GM18867 (cell line): ENCODE data around the gene MCF2L.

Experiments
- ATAC-seq: cut with Tn5 transposase; IDR thresholded peaks from one replicate; pipeline ENCODE4 v1.9.1; 2021; ENCODE audit warnings: mild to moderate bottlenecking, moderate library complexity; ENCODE audit not compliant: unreplicated experiment

Gene MCF2L

DNA sequence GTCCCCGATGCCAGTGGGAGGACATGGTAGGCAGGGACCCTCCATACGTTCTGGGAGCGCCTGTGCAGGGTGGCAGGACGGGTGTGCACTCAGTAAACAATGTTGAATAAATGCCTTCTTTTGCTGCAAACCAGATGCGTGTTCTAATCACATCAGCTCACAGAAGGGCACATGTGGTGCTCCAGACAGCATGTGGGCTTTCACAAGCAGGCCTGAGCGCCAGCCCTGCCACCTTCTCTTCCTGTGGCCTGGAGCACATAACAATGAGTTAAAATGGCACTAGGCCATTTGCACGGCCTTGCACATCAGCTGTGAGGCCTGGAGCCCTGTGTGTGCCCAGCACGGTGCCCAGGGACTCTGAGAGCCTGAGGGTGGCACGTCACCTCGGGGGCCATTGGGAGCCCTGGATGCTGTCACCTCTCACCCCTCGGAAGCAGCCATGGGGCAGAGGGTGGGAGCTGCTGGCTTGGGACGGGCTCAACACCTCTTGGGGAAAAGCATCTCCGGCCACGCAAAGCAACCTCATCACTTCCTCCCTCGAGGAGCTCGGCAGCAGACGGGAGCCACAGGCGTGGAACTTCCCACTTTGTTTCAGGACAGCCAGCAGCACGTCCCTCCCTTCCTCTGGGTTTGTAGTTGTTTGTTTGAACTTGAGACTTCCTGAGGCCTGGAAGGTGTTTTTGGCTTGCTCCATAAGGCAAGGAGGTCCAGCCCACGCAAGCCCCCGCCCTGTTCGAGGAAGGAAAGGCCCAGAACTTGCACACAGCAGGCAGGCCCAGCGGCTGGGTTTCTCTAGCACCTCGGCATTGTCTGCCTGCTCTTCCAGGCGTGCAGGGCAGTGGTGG lies 9.8 kb downstream of the MCF2L start:
- no peak for ATAC-seq

DNA sequence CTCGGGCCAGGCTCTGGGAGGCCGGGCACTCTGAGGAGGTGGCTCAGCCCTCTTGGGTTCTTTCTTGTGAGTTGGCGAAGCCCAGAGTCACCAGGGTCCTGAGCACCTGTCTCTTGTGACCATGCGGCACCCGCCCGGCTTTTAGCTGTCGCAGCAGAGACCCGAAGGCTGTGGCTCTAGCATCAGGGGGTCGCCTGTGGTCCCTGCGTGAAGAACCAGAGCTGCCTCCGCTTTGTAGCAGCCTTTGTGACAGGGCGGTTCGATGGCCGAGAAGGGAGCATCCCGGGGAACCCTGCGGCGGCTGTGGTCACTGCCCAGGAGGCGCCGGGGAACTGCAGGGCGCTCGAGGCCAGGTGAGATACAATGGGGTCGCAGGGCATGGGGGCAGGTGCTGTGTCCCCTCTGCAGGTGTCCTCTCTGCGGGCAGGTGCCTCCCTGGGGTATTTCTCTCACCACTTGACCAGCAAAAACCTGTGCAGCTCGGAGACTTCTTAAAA lies 10.4 kb downstream of the MCF2L start:
- ATAC-seq: no peak

GRCh38 chr13:112980434-112980833 lies 11.4 kb downstream of the MCF2L start:
- no peak for ATAC-seq

- no peak for ATAC-seq
Measured at GRCh38 chr13:112981451-112981850, 12.4 kb downstream of the MCF2L start.

DNA sequence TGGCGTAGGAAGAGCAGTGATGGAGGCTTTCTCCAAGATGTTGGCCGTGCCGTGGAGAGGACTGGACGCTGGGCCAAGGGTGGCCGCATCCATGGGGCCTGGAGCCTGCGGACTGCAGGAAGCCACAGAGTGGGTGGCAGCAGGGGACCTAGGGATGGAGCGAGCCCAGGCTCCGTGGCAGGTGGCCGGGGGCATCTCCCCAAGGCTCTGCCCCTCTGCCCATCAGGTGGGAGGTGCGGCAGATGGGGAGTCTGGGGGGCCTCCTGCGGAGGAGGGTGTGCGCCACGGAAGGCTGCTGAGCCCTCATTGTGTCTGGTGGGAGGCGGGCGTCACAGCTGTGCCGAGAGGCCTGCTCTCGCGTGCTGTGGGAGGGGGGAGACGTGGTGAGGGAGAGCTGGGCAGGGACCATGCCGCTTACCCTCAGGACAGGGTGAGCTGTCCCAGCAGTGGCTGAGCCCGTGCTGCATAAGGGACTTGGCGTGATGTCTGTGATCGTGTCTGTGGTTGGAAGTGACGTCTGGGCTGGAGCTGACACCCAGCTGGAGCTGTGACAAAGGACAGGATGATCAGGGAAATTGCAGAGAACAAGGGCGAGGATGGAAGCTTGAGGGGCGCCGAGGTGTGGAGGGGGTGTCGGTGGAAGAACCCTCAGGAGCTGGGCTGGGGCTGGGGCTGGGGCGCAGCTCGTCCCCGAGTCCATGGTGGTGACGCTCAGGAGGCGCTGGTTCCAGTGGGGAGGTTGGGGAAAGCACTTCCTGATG lies 13.4 kb downstream of the MCF2L start:
- ATAC-seq: no peak

DNA sequence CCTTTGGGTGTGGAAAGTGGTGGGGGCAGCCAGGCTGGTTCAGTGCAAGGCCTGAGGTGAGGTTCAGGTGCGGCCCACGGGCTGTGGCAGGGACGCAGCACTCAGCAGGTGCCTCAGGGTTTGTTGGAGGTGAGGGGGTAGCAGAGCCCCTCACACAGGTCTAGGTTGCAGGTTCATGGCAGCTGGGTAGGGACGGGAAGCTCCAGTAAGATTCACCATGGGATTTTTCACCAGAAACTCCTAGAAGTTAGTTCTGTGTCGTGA lies 14.0 kb downstream of the MCF2L start:
- no peak for ATAC-seq

GRCh38 chr13:112983428-112984196 lies 14.6 kb downstream of the MCF2L start:
- ATAC-seq: no peak

- no peak for ATAC-seq
Measured at GRCh38 chr13:112984501-112984900, 15.5 kb downstream of the MCF2L start.

- ATAC-seq: no peak
Measured at GRCh38 chr13:112984954-112985802, 16.2 kb downstream of the MCF2L start.

GRCh38 chr13:112985803-112986408 lies 16.9 kb downstream of the MCF2L start:
- ATAC-seq: no peak

DNA sequence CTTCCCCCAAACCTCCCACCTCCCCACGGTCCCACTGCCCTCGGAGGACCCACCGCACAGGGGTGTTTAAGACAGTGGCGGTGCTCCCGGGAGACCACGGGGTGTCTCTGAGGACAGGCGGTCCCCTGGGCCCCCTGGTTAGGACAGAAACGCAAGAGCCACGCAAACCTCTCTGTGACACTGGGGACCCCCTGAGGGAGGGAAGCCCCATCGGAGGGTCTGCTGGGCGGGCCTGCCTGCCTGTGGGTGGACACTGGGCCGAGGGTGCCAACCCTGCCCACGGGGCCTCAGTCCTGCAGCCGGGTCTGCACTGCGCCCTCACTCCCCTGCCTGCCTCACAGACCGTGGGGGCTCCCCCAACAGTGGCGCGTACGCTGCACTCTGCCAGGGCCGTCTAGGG lies 17.5 kb downstream of the MCF2L start:
- ATAC-seq: no peak

DNA sequence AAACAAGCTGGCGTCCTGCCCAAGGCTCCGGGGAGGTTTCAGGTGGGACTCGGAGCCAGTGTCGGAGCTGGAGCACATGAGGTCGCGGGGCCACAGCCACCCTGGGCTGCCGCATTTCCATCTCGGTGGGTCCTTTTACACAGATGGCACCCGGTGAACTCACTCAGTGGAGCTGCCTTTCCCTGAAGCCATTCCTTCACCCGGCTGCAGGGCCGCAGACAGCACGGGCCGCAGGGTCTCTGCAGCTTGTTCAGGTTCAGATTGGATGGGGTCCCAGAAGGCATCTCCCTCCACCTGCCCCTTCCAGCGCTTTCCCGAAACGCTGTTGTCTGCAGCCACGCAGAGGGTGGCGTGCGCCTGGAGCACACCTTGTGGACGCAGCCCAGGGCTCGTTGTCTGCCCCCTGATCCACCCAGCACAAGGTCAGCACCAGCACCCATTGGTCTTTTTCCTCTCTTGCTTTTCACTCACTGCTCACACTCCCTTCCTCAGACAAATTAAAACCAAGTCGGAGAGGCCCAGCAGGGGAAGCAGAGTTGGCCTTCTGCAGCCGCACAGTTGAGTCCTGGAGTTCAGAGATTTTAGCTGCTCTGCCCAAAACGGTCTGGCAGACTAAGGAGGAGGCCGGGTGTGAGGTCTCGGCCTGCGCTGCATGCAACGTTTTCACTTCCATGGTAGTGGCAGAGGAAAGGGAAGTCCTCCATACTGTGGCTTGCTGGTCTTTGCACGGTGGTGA lies 18.1 kb downstream of the MCF2L start:
- ATAC-seq: no peak

- no peak for ATAC-seq
Measured at GRCh38 chr13:112987682-112988024, 18.6 kb downstream of the MCF2L start.

DNA sequence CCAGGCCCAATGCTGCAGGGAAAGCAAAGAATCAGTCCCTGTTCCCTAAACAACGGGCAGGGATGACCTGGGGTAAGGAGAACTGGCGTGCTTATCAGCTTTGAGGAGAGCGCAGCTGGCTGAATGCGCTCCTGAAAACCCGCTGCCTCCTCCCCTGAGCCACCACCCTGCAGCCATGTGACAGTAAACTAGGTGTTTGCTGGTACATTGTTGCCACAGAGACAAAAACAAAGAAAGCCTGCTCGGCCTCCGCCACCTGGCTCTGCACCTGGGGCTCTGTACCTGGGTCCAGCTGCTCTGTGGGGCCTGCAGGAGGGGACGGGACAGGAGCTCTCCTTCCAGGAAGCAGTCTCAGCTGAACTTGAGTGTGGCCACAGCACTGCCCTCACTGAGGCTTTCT lies 21.8 kb downstream of the MCF2L start:
- no peak for ATAC-seq

DNA sequence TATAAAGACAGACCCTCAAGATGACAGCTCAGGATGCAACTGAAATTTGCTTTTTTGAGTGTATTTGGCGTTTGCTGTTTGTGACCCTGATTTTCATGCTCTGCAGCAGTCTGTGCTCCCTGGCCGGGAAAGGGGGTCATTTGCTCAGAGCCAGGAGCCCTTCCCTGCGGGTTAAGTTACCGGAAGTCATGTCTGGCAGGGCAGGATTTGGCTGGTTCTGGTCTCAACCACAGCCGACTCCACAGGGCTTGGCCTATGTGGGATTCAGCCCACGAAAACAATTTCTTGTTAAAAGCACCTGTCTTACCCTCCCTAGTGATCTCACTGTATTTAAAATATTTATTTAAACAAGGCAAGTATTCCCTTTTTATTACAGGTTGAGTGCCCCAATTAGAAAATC lies 22.6 kb downstream of the MCF2L start:
- no peak for ATAC-seq

DNA sequence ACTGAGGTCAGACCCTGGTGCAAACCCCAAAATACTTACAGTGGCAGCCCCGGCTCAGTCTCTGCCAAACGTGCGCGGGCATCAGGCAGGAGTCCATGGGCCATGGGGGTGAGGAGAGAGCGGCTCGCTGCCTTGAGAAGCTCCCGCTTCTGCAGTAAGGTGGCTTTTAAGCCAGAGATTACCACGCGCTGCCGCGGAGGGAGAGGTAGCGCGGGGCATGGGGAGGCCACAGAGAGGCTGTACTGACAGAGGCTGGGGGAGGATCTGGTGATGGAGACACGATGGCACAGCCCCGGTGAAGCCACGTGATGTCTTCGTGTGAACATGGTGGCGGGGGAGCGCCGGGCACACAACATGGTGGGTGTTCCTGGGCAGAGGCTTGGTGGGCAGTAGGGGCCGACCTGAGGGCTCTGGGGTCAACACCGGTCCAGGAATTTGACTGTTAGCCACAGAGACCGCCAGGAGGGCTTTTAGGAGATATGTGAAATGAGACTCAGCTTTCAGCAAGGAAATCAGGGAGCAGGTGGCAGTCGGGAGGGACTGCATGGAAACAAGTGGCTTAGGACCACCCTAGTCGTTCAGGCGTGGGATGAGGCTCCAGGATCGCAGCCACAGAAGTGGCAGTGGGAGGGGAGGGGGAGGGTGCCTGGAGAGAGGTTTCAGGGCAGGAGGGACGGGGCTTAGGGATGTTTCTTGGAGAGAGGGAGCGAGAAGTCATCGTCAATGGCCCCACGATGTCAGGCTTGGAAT lies 24.1 kb downstream of the MCF2L start:
- ATAC-seq: no peak

- ATAC-seq: no peak
Measured at GRCh38 chr13:112994084-112994780, 25.2 kb downstream of the MCF2L start.

GRCh38 chr13:112994781-112995355 lies 25.9 kb downstream of the MCF2L start:
- ATAC-seq: no peak
